ENCODE results near the gene CHTOP.

Gene CHTOP

DNA sequence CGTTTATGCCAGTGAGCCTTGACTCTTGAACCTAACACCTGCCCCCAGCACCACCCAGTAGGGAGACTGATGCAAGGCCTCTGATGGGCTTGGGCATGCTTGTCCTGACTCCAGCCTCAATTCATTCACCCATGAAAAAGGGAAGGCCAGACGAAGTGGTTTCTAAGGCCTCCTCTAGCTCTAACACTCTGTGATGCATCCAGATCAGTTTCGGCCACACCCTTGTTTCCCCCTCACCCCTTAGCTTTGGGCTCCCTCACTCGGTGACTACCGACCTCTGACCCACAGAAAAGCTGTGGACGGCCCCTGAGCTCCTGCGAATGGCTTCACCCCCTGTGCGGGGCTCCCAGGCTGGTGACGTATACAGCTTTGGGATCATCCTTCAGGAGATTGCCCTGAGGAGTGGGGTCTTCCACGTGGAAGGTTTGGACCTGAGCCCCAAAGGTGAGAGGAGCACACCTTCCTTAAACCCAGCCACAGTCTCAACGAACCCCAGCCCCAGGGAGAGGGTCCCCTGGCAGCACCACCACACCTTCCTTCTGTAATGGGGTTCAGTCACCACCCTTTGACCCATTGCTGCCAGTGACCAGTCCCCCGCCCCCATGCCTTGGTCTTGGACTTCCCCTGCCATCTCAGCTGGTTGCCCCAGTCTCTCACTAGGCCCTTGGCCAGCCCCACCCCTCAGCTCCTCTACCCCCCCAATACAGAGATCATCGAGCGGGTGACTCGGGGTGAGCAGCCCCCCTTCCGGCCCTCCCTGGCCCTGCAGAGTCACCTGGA, 53.7 kb downstream of the CHTOP start:
- no peaks in the 10 kb centered on the region for H3K9me3 ChIP-seq (ENCODE audit: low read length)
- H3K27ac ChIP-seq (ENCODE audit: low read depth, low read length, poor library complexity, severe bottlenecking) = no peak overlapping the region
- TF ChIP-seq EZH2 (IDR thresholded peaks at IDR 0.05; ENCODE audit: borderline replicate concordance, low read length) = no peak
- TF ChIP-seq, protein P1, sequence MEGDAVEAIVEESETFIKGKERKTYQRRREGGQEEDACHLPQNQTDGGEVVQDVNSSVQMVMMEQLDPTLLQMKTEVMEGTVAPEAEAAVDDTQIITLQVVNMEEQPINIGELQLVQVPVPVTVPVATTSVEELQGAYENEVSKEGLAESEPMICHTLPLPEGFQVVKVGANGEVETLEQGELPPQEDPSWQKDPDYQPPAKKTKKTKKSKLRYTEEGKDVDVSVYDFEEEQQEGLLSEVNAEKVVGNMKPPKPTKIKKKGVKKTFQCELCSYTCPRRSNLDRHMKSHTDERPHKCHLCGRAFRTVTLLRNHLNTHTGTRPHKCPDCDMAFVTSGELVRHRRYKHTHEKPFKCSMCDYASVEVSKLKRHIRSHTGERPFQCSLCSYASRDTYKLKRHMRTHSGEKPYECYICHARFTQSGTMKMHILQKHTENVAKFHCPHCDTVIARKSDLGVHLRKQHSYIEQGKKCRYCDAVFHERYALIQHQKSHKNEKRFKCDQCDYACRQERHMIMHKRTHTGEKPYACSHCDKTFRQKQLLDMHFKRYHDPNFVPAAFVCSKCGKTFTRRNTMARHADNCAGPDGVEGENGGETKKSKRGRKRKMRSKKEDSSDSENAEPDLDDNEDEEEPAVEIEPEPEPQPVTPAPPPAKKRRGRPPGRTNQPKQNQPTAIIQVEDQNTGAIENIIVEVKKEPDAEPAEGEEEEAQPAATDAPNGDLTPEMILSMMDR (IDR thresholded peaks at IDR 0.05; ENCODE audit: low read length) = no peak
- H3F3A ChIP-seq (ENCODE audit: insufficient read depth, low read length) = no peaks in the 10 kb centered on the region
- H3K79me2 ChIP-seq (ENCODE audit: insufficient read depth, low read length) = no peaks in the 10 kb centered on the region
- no peak overlapping the region for H3K4me3 ChIP-seq (ENCODE audit: low read depth, low read length, poor library complexity, severe bottlenecking)
- H2AFZ ChIP-seq (ENCODE audit: low read length) = no peak overlapping the region
- H4K20me1 ChIP-seq (ENCODE audit: insufficient read depth, low read length) = no peaks in the 10 kb centered on the region
- H3K4me2 ChIP-seq (ENCODE audit: low read length) = no peak overlapping the region
- H3K9me2 ChIP-seq (ENCODE audit: low read depth, low read length) = no peaks in the 10 kb centered on the region
- H3K27me3 ChIP-seq (ENCODE audit: insufficient read depth, low read length) = peaks cover 6% of the 10 kb centered on the region; the same call in 1 of the 2 replicates
- no peaks in the 10 kb centered on the region for H3K36me3 ChIP-seq (ENCODE audit: insufficient read depth, low read length)
- no peak overlapping the region for H3K9ac ChIP-seq (ENCODE audit: low read length)
- no peaks in the 10 kb centered on the region for H3K4me1 ChIP-seq (ENCODE audit: insufficient read depth, low read length, severe bottlenecking)

- no peaks in the 10 kb centered on the region for H4K20me1 ChIP-seq (ENCODE audit: insufficient read depth, low read length)
- TF ChIP-seq, protein P1 (IDR thresholded peaks at IDR 0.05; ENCODE audit: low read length) = no peak
- TF ChIP-seq EZH2 (IDR thresholded peaks at IDR 0.05; ENCODE audit: borderline replicate concordance, low read length) = no peak
- peaks cover 6% of the 10 kb centered on the region; the same call in 1 of the 2 replicates for H3K27me3 ChIP-seq (ENCODE audit: insufficient read depth, low read length)
- H3K4me3 ChIP-seq (ENCODE audit: low read depth, low read length, poor library complexity, severe bottlenecking) = no peak overlapping the region
- no peaks in the 10 kb centered on the region for H3K9me2 ChIP-seq (ENCODE audit: low read depth, low read length)
- no peak overlapping the region for H2AFZ ChIP-seq (ENCODE audit: low read length)
- H3K9me3 ChIP-seq (ENCODE audit: low read length) = no peaks in the 10 kb centered on the region
- no peak overlapping the region for H3K9ac ChIP-seq (ENCODE audit: low read length)
- no peaks in the 10 kb centered on the region for H3K36me3 ChIP-seq (ENCODE audit: insufficient read depth, low read length)
- H3K27ac ChIP-seq (ENCODE audit: low read depth, low read length, poor library complexity, severe bottlenecking) = no peak overlapping the region
- no peak overlapping the region for H3K4me2 ChIP-seq (ENCODE audit: low read length)
- H3F3A ChIP-seq (ENCODE audit: insufficient read depth, low read length) = no peaks in the 10 kb centered on the region
- H3K79me2 ChIP-seq (ENCODE audit: insufficient read depth, low read length) = no peaks in the 10 kb centered on the region
- H3K4me1 ChIP-seq (ENCODE audit: insufficient read depth, low read length, severe bottlenecking) = no peaks in the 10 kb centered on the region
Observed at GRCh38 chr1:153688276-153688675, 54.4 kb downstream of the CHTOP start.

- H3K4me1 ChIP-seq (ENCODE audit: insufficient read depth, low read length, severe bottlenecking) = no peaks in the 10 kb centered on the region
- no peak overlapping the region for H3K27ac ChIP-seq (ENCODE audit: low read depth, low read length, poor library complexity, severe bottlenecking)
- H3K36me3 ChIP-seq (ENCODE audit: insufficient read depth, low read length) = no peaks in the 10 kb centered on the region
- no peak overlapping the region for H3K4me2 ChIP-seq (ENCODE audit: low read length)
- H3K27me3 ChIP-seq (ENCODE audit: insufficient read depth, low read length) = peaks cover 6% of the 10 kb centered on the region; the same call in 1 of the 2 replicates
- no peaks in the 10 kb centered on the region for H3F3A ChIP-seq (ENCODE audit: insufficient read depth, low read length)
- H3K9ac ChIP-seq (ENCODE audit: low read length) = no peak overlapping the region
- no peak overlapping the region for H2AFZ ChIP-seq (ENCODE audit: low read length)
- no peaks in the 10 kb centered on the region for H4K20me1 ChIP-seq (ENCODE audit: insufficient read depth, low read length)
- TF ChIP-seq EZH2 (IDR thresholded peaks at IDR 0.05; ENCODE audit: borderline replicate concordance, low read length) = no peak
- TF ChIP-seq, protein P1 (IDR thresholded peaks at IDR 0.05; ENCODE audit: low read length) = no peak
- no peak overlapping the region for H3K4me3 ChIP-seq (ENCODE audit: low read depth, low read length, poor library complexity, severe bottlenecking)
- no peaks in the 10 kb centered on the region for H3K79me2 ChIP-seq (ENCODE audit: insufficient read depth, low read length)
- no peaks in the 10 kb centered on the region for H3K9me2 ChIP-seq (ENCODE audit: low read depth, low read length)
- no peaks in the 10 kb centered on the region for H3K9me3 ChIP-seq (ENCODE audit: low read length)
Observed at GRCh38 chr1:153688736-153689328, 55.0 kb downstream of the CHTOP start.
